SW 1271 (cell line): ENCODE data around the gene KRTAP26-1.

Experiments
- DNase-seq, 2 experiments: peaks; one replicate each; lab custom pipeline; 2025; lab: John Stamatoyannopoulos, UW

The KRTAP26-1 gene

GRCh38 chr21:30271156-30271555, 49.0 kb downstream of the KRTAP26-1 start:
- DNase-seq: no peak

GRCh38 chr21:30269803-30270530, 50.1 kb downstream of the KRTAP26-1 start:
- DNase-seq: no peak
